OCI-LY1 (cell line): ENCODE data around the gene GAGE1.

ENCODE experiments used
- EZH2 ChIP-seq: fragments of 200-600 bp; sonication (generic), shearing (Covaris generic); IDR thresholded peaks from 2 replicates; pipeline ENCODE4 v1.8.0; 2017; ENCODE audit warnings: borderline replicate concordance, mixed run types, mild to moderate bottlenecking, antibody characterized with exemption, low read length, moderate library complexity, mixed read lengths
- TF ChIP-seq, protein P1 (sequence below): fragments of 200-600 bp; sonication (generic), shearing (Covaris generic); IDR thresholded peaks from 2 replicates; pipeline ENCODE4 v1.5.1; 2017; ENCODE audit warnings: mild to moderate bottlenecking, antibody characterized with exemption, low read length, moderate library complexity, mixed read lengths

DNA sequence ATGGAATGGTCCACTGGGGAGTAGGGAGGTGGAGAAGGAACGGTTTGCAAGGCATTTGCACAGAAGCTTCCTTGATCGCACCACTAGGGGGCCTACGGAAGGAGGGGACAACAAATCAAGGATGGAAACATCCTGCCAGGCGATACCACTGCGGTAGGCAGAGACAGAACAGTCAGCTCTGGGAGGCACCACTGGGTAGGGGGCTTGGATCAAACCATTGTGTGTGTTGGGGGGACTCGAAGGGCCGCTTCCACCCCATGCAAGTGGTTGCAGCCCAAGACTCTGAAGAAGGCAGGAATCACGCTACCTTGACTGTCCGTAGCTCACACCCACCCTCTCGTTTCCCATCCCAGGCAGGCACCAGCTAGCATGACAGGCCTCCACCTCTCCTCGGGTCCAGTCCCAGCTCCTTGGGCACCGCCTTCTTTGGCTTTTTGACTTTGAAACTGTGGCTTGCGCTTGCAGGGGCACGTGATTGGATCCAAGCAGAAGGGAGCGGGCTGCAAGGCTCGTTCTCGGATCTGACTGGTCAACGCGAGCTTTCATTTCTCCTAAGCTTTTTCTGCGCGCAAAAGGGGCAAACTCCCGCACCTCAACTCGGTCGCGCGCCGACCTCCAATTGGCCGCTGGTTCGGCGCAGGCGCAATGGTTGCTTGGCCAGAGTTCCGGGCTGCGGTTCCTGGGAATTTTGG lies 28.4 kb downstream of the GAGE1 start:
- no peak for TF ChIP-seq EZH2
- TF ChIP-seq, protein P1, sequence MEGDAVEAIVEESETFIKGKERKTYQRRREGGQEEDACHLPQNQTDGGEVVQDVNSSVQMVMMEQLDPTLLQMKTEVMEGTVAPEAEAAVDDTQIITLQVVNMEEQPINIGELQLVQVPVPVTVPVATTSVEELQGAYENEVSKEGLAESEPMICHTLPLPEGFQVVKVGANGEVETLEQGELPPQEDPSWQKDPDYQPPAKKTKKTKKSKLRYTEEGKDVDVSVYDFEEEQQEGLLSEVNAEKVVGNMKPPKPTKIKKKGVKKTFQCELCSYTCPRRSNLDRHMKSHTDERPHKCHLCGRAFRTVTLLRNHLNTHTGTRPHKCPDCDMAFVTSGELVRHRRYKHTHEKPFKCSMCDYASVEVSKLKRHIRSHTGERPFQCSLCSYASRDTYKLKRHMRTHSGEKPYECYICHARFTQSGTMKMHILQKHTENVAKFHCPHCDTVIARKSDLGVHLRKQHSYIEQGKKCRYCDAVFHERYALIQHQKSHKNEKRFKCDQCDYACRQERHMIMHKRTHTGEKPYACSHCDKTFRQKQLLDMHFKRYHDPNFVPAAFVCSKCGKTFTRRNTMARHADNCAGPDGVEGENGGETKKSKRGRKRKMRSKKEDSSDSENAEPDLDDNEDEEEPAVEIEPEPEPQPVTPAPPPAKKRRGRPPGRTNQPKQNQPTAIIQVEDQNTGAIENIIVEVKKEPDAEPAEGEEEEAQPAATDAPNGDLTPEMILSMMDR = peak; percentile 13; the same call in 1 of the 2 replicates
